ENCODE data around the gene USP6.

DNA sequence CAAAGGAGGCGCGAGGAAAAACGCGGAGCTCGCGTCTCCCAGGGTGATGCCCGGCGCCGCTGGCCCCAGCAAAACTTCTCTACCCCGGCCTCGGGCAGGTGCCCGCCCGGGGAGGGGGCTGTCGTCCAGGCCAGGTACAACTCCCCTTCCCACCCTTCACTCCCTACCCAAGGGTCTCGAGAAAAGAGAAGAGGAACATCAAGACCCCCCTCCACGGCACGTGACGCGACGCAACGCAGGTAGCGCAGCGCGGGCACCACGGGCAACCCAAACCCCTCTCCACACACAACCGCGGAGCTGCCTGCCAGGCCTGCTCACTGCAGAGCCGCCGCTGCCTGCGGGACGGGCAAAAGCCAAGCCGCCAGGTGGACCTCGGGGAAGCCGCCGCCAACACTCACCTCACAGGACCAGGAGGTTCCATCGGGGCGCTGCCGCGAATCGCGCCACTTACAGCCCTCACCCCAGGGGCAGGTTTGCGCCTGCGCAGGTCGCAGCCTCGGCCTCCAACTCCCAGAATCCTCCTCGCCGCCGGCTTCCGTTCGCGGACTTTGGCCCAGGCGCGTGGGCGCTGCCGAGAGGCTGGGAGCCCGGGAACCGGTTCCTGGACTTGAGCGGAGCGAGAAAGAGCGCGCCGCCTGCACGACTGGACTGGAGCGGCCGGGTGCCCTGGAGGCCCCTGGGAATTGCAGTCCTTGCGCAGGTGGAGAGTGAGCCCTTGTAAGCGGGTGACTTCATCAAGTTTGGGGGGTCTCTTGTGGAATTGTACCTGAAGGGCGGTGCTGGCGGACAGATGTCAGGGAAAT lies 4.2 kb upstream of the USP6 start, which contains the start of gene ZNF232:
- TF ChIP-seq IRF4 (IDR thresholded peaks at IDR 0.05; ENCODE audit: low read depth, low read length): no peak
- TF ChIP-seq POLR2AphosphoS5 (IDR thresholded peaks at IDR 0.05; ENCODE audit: low read length): peak; percentile 48
- TF ChIP-seq CHD4 (IDR thresholded peaks at IDR 0.05): 0 out of 2 replicates have a peak, but pooled peaks have one; percentile 13
- no peak for TF ChIP-seq RAD21 (IDR thresholded peaks at IDR 0.05; ENCODE audit: insufficient read depth, low read depth, low read length)

Measured in GM12878 (cell line).